Right renal pelvis (tissue), 4 donors: ENCODE data around the gene IL9. TPM values are rescaled to one million over a fixed set of nuclear protein-coding genes. Genes with fewer than 3 reads are reported as not detected.

Source experiments
- DNase-seq, 4 donors: peaks; one replicate each; pipeline ENCODE4 v3.0.0-alpha.2; 2013; ENCODE audit warnings: low read depth in 4 of 4, low spot score in 3 of 4, missing footprints in 1 of 4
- polyA plus RNA-seq, 4 donors: library from polyadenylated mRNA; unstranded; fragments of 120-200 nt; gene quantifications; one replicate each; pipeline ENCODE4 v1.2.1, GENCODE V29; 2013; ENCODE audit not compliant: insufficient read length in 4 of 4

The IL9 gene
- polyA plus RNA-seq, 4 donors: not detected

GRCh38 chr5:135894276-135894675 lies 1.4 kb downstream of the IL9 start:
- DNase-seq: no peak

- peak in 2 of 4 donors; percentile 23 to 26 for DNase-seq
These were observed 3.9 kb downstream of the IL9 start for GRCh38 chr5:135891791-135892190.

GRCh38 chr5:135891268-135891667 lies 4.4 kb downstream of the IL9 start:
- DNase-seq: no peak

- DNase-seq: no peak
These were observed 4.8 kb downstream of the IL9 start for GRCh38 chr5:135890867-135891266.

- DNase-seq: no peak
These were observed 5.3 kb downstream of the IL9 start for GRCh38 chr5:135890296-135890695.

- no peak for DNase-seq
These were observed 7.6 kb downstream of the IL9 start for GRCh38 chr5:135887881-135888614.

GRCh38 chr5:135887447-135887864 lies 8.2 kb downstream of the IL9 start:
- peak; percentile 48 to 60 (median 59) for DNase-seq

- no peak for DNase-seq
These were observed 9.5 kb downstream of the IL9 start for GRCh38 chr5:135886136-135886535.

- DNase-seq: no peak
These were observed 10.6 kb downstream of the IL9 start for GRCh38 chr5:135885031-135885430.

- no peak for DNase-seq
These were observed 12.2 kb downstream of the IL9 start for GRCh38 chr5:135883441-135883840.

- DNase-seq: no peak
These were observed 12.6 kb downstream of the IL9 start for GRCh38 chr5:135883026-135883425.

GRCh38 chr5:135881819-135882218 lies 13.8 kb downstream of the IL9 start:
- DNase-seq: no peak

GRCh38 chr5:135881244-135881643 lies 14.4 kb downstream of the IL9 start:
- no peak for DNase-seq

- DNase-seq: no peak
These were observed 14.8 kb downstream of the IL9 start for GRCh38 chr5:135880801-135881200.

- DNase-seq: no peak
These were observed 15.4 kb downstream of the IL9 start for GRCh38 chr5:135880278-135880677.

GRCh38 chr5:135879591-135879990 lies 16.1 kb downstream of the IL9 start:
- no peak for DNase-seq

GRCh38 chr5:135878156-135878620 lies 17.5 kb downstream of the IL9 start:
- no peak for DNase-seq

GRCh38 chr5:135877570-135878155 lies 18.0 kb downstream of the IL9 start:
- no peak for DNase-seq

GRCh38 chr5:135876146-135876545 lies 19.5 kb downstream of the IL9 start:
- DNase-seq: no peak

GRCh38 chr5:135875567-135875966 lies 20.1 kb downstream of the IL9 start:
- DNase-seq: no peak

GRCh38 chr5:135874461-135874860 lies 21.2 kb downstream of the IL9 start:
- no peak for DNase-seq

GRCh38 chr5:135873831-135874230 lies 21.8 kb downstream of the IL9 start:
- no peak for DNase-seq
